Stimulated activated CD4-positive, alpha-beta T cell treated with anti-CD3 and anti-CD28 coated beads, Interleukin-1b, Interleukin-23, amount 100 ng/mL, for 1 hour (primary cell): Measurements from ENCODE around the gene DAPK1.

Experiments
- DNase-seq, 2 donors: peaks; one replicate each; pipeline ENCODE4 v3.0.0-alpha.2; 2020; ENCODE audit warnings: low read depth in 2 of 2

DAPK1 gene

GRCh38 chr9:87685871-87686519, 188.3 kb downstream of the DAPK1 start:
- DNase-seq, result no peak

GRCh38 chr9:87686520-87687090, 188.9 kb downstream of the DAPK1 start:
- no peak for DNase-seq

GRCh38 chr9:87687207-87687606, 189.5 kb downstream of the DAPK1 start:
- no peak for DNase-seq

- no peak for DNase-seq
Measured at GRCh38 chr9:87694236-87694755, 196.6 kb downstream of the DAPK1 start.

- DNase-seq, result no peak
Measured at GRCh38 chr9:87695523-87695922, 197.9 kb downstream of the DAPK1 start.

GRCh38 chr9:87696641-87697040, 199.0 kb downstream of the DAPK1 start:
- DNase-seq, result no peak

GRCh38 chr9:87698069-87698809, 200.6 kb downstream of the DAPK1 start:
- no peak for DNase-seq

GRCh38 chr9:87699835-87700234, 202.2 kb downstream of the DAPK1 start:
- DNase-seq, result no peak

GRCh38 chr9:87701491-87701890, 203.8 kb downstream of the DAPK1 start:
- DNase-seq, result no peak

- DNase-seq, result no peak
Measured at GRCh38 chr9:87701931-87702421, 204.3 kb downstream of the DAPK1 start.

GRCh38 chr9:87702921-87703320, 205.3 kb downstream of the DAPK1 start:
- no peak for DNase-seq

GRCh38 chr9:87703636-87704276, 206.1 kb downstream of the DAPK1 start:
- DNase-seq, result no peak

- no peak for DNase-seq
Measured at GRCh38 chr9:87704342-87704741, 206.7 kb downstream of the DAPK1 start.

GRCh38 chr9:87706066-87706739, 208.5 kb downstream of the DAPK1 start:
- no peak for DNase-seq

GRCh38 chr9:87707805-87708506, 210.3 kb downstream of the DAPK1 start:
- no peak for DNase-seq

- DNase-seq, result no peak
Measured at GRCh38 chr9:87708546-87708945, 210.9 kb downstream of the DAPK1 start.

GRCh38 chr9:87708986-87709728, 211.5 kb downstream of the DAPK1 start:
- DNase-seq, result no peak

GRCh38 chr9:87710443-87710842, 212.8 kb downstream of the DAPK1 start:
- no peak for DNase-seq

GRCh38 chr9:87711857-87712800, 214.5 kb downstream of the DAPK1 start:
- DNase-seq, result no peak
